ENCODE results near the gene PACSIN1. TPM values are rescaled to one million over a fixed set of nuclear protein-coding genes. Genes with fewer than 3 reads are reported as not detected.

Gene PACSIN1
- total and polyA plus RNA-seq, 2 donors: 0.20 to 0.32 TPM

Other genes starting within 250 kb of the PACSIN1 start
- gene HMGA1, start 229.2 kb upstream of the PACSIN1 start, total RNA-seq: 12.4 TPM
- 23.6 TPM for gene HMGA1, start 229.2 kb upstream of the PACSIN1 start, polyA plus RNA-seq
- 4.2 TPM for gene SMIM29, start 217.1 kb upstream of the PACSIN1 start, total RNA-seq
- 44.9 TPM for gene SMIM29, start 217.1 kb upstream of the PACSIN1 start, polyA plus RNA-seq
- 43.9 TPM for gene NUDT3, start 73.4 kb upstream of the PACSIN1 start, total RNA-seq
- 20.7 TPM for gene NUDT3, start 73.4 kb upstream of the PACSIN1 start, polyA plus RNA-seq
- 1,395 TPM for gene RPS10, start 40.0 kb upstream of the PACSIN1 start, total RNA-seq
- 2,930 TPM for gene RPS10, start 40.0 kb upstream of the PACSIN1 start, polyA plus RNA-seq
- 0.16 TPM for gene SPDEF, start 90.3 kb downstream of the PACSIN1 start, total RNA-seq
- gene SPDEF, start 90.3 kb downstream of the PACSIN1 start, polyA plus RNA-seq: 0.16 TPM
- 38.1 TPM for gene ILRUN, start 230.7 kb downstream of the PACSIN1 start, total RNA-seq
- 76.0 TPM for gene ILRUN, start 230.7 kb downstream of the PACSIN1 start, polyA plus RNA-seq

Measured in urinary bladder (tissue), 2 donors.